Lower lobe of right lung (tissue), 2 donors: ENCODE results near the gene SLC49A3. TPM values are rescaled to one million over a fixed set of nuclear protein-coding genes. Genes with fewer than 3 reads are reported as not detected.
A peak's percentile ranks its signal among the peaks of the same experiment; 100 is the strongest.
"Not testable (repeated sequence)": the region's sequence is repeated elsewhere in the genome, so short reads cannot be mapped to it uniquely, and the experiment has no call there.

Experiments
- ATAC-seq, 2 donors: fragments of 200-7000 bp; cut with Tn5 transposase; one replicate each; pipeline ENCODE4 v1.9.1; 2020 to 2022; ENCODE audit warnings: mild to moderate bottlenecking in 2 of 2, moderate library complexity in 2 of 2
- DNase-seq: peaks from one replicate; pipeline ENCODE4 v3.0.0-alpha.2; 2020
- H3K27ac ChIP-seq: fragments of 200-600 bp; one replicate; pipeline ENCODE4 v1.8.0; 2022
- H3K27me3 ChIP-seq: fragments of 200-600 bp; one replicate; pipeline ENCODE4 v1.8.0; 2022; ENCODE audit warnings: low read depth
- H3K36me3 ChIP-seq: fragments of 200-600 bp; one replicate; pipeline ENCODE4 v1.8.0; 2022; ENCODE audit warnings: mild to moderate bottlenecking
- H3K4me1 ChIP-seq: fragments of 200-600 bp; one replicate; pipeline ENCODE4 v1.8.0; 2022
- H3K4me3 ChIP-seq: fragments of 200-600 bp; one replicate; pipeline ENCODE4 v1.8.0; 2022; ENCODE audit warnings: mild to moderate bottlenecking
- H3K9me3 ChIP-seq: fragments of 200-600 bp; one replicate; pipeline ENCODE4 v1.8.0; 2022
- intact Hi-C: fragments of 100-400 bp; cut with DNase I; formaldehyde crosslinking; loops from one replicate; pipeline ENCODE4 v1.11.0; 2022
- total RNA-seq: library from RNA; stranded (reverse); fragmentation: NEBNext Ultra II Directional; extraction: Animal tissue kit (Norgen Biotek cat#: 25700); gene quantifications from one replicate; pipeline ENCODE4 v1.2.1, GENCODE V29; 2021
- TF ChIP-seq, protein P1 (sequence below): fragments of 200-600 bp; IDR thresholded peaks from one replicate; pipeline ENCODE4 v1.8.0; 2022; ENCODE audit warnings: antibody characterized with exemption, mild to moderate bottlenecking
- donor health status: DM: no; HTN: yes; CAD: no; lungs with severe emphysema.

Gene SLC49A3
- total RNA-seq, 1 donor from 2014 or later: 31.5 TPM

DNA sequence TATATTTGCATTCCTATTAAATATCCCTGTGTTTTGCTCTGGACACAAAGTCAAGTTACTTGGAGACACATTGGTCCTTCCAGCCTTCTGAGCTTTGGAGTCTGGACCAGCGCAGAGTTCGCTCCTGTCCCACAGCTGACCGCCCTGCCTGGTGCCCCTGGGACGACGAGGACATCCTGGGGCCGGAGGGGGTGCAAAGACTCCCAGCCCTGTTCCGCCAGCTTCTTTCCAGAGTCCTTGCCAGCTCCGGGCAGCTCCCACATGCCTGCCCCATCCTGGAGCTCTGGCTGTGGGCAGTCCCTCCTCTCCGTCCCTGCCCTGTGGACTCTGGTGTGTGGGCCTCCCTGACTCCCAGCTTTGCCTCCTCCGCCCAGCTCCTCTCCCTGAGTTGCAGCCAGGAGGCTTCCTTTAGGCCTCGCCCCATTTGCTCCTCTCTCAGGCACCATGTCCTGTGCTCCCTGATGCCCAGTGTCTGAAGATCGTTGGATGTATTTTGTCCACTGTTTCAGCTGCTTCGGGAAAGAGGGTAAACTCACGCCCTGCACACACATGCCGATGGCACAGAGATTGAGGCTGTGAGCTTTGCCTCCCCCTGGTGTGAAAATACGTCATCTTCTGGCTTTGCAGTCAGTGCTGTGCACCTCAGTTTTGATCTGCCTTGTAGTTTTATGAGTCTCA lies 11.8 kb upstream of the SLC49A3 start:
- TF ChIP-seq, protein P1, sequence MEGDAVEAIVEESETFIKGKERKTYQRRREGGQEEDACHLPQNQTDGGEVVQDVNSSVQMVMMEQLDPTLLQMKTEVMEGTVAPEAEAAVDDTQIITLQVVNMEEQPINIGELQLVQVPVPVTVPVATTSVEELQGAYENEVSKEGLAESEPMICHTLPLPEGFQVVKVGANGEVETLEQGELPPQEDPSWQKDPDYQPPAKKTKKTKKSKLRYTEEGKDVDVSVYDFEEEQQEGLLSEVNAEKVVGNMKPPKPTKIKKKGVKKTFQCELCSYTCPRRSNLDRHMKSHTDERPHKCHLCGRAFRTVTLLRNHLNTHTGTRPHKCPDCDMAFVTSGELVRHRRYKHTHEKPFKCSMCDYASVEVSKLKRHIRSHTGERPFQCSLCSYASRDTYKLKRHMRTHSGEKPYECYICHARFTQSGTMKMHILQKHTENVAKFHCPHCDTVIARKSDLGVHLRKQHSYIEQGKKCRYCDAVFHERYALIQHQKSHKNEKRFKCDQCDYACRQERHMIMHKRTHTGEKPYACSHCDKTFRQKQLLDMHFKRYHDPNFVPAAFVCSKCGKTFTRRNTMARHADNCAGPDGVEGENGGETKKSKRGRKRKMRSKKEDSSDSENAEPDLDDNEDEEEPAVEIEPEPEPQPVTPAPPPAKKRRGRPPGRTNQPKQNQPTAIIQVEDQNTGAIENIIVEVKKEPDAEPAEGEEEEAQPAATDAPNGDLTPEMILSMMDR: no peak
- no peak overlapping the region for H3K27ac ChIP-seq
- no peaks in the 10 kb centered on the region for H3K27me3 ChIP-seq
- peaks cover 5% of the 10 kb centered on the region for H3K4me1 ChIP-seq
- no peak for DNase-seq
- intact Hi-C loops: no loop called here
- no peak overlapping the region for H3K4me3 ChIP-seq
- no peaks in the 10 kb centered on the region for H3K9me3 ChIP-seq
- ATAC-seq: no peak
- H3K36me3 ChIP-seq: no peaks in the 10 kb centered on the region

DNA sequence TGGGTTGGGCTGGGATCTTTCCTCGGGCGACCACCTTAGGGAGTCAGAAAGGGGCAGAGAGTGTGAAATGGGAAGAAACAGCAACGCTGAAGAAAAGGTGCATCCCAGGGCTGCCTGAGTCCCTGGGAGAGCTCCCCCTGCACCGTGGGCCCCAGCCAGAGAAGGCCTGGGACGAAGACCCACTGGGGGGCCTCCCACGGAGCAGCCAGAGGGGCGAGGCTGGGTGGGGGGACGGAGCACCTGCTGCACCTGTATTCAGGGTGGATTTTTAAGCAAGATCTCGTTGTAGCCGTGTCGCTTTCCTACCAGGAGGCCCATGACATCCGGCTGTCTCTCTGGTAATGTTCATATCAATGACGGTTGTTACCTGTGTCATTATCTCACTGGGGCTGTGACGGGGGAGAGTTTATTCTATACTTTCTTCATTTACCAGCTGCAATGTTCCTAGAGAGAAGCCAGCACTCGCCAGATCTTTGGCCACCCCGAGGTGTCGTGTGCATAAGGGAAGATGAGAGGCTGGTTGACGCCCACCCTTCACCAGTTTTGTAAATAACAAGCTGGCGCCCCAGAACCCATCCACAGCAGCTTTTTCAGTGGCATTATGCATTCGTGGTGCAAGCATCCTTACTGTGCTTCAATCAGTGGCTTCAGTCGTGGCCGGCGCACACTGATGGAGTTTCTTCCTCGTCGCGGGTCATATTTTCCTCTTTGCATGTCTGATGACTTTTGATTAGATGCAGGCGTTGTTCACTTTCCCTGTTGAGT lies 11.0 kb upstream of the SLC49A3 start:
- Histone ChIP-seq H3K27me3 (no peaks in the 10 kb centered on the region), H3K36me3 (no peaks in the 10 kb centered on the region), H3K27ac (peak overlapping the region; percentile 71), H3K9me3 (no peaks in the 10 kb centered on the region), H3K4me3 (no peak overlapping the region), H3K4me1 (peaks cover 5% of the 10 kb centered on the region)
- TF ChIP-seq, protein P1: no peak
- intact Hi-C loops: no loop called here
- DNase-seq (no peak), ATAC-seq (no peak)

DNA sequence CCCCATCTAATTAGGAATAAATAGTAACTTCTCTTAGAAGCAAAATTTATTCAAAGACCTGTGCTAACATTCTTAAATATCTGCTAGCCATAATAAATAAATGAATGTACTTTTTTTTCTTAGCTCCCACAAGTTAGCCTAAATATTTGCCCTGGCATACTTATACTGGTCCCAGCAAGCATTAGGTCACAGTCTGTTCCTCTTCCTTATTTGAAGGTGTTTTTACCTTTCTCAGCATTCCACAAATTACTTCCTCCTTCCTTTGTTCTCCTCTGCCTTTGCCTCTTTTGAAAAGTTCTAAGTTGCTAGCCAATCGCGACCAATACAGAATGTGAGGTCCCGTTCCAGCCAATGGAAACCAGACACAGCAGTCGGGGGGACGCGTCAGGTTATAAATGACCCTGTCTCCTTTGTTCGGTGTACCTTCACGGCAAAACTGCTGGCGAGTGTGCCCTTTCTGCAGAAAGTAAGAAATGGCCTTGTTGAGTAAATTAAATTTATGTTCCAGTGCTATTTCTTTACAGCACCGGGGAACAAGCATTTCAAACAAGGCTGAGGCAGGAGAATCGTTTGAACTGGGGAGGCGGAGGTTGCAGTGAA lies 5.5 kb upstream of the SLC49A3 start:
- H3K9me3 ChIP-seq, H3K4me1 ChIP-seq, H3K36me3 ChIP-seq, H3K27ac ChIP-seq, intact Hi-C loops, H3K4me3 ChIP-seq, ATAC-seq, H3K27me3 ChIP-seq, DNase-seq: not testable (repeated sequence)

GRCh38 chr4:692771-693554 lies 4.0 kb upstream of the SLC49A3 start:
- no peak for ATAC-seq
- H3K27ac ChIP-seq: no peak overlapping the region
- no peaks in the 10 kb centered on the region for H3K27me3 ChIP-seq
- intact Hi-C loops: no loop called here
- TF ChIP-seq, protein P1: no peak
- H3K36me3 ChIP-seq: no peaks in the 10 kb centered on the region
- H3K4me1 ChIP-seq: peaks cover 18% of the 10 kb centered on the region
- H3K4me3 ChIP-seq: no peak overlapping the region
- DNase-seq: no peak
- no peaks in the 10 kb centered on the region for H3K9me3 ChIP-seq

DNA sequence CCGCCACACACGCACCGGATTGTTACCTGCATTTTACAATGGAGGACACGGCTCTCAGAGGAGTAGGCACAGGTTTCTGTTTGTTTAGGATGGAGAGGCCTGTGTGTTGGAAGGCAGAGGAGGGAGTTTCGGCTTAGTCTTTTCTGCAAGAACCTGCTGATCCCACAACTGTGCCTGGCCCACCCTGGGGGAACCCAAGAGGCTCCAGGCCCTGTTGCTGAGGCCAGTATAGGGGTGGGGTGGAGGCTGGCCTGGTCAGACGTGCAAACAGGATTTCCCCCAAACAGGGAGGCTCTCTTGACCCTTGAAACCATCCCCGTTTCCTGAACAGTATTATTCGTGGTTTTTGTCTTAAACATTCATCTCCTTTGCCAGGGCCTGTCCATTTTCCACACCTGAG lies 772 bp upstream of the SLC49A3 start:
- ATAC-seq: no peak
- no peaks in the 10 kb centered on the region for H3K36me3 ChIP-seq

More for the DNA sequence above, 772 bp upstream of the SLC49A3 start:
- no peak for DNase-seq
- no peaks in the 10 kb centered on the region for H3K9me3 ChIP-seq
- intact Hi-C loops: no loop called here
- TF ChIP-seq, protein P1: no peak
- H3K4me3 ChIP-seq: peak overlapping the region; percentile 68
- H3K27me3 ChIP-seq: no peaks in the 10 kb centered on the region
- H3K27ac ChIP-seq: peak overlapping the region; percentile 87
- peaks cover 33% of the 10 kb centered on the region for H3K4me1 ChIP-seq
